Measurements from ENCODE around the gene RPSA.
A peak's percentile ranks its signal among the peaks of the same experiment; 100 is the strongest.

RPSA gene

GRCh38 chr3:39383881-39384664 is 22.4 kb upstream of the RPSA start:
- no peaks in the 10 kb centered on the region for H3K27me3 Mint-ChIP-seq
- H3K36me3 Mint-ChIP-seq (ENCODE audit: low read depth): peaks cover 40% of the 10 kb centered on the region
- peak; percentile 96 for DNase-seq
- peak overlapping the region; percentile 100 for H3K27ac Mint-ChIP-seq
- peak overlapping the region; percentile 99 for H3K4me3 Mint-ChIP-seq
- H3K9me3 Mint-ChIP-seq: no peaks in the 10 kb centered on the region
- H3K4me1 Mint-ChIP-seq (ENCODE audit: low read depth): peaks cover 51% of the 10 kb centered on the region

- peaks cover 45% of the 10 kb centered on the region for H3K36me3 Mint-ChIP-seq (ENCODE audit: low read depth)
- H3K9me3 Mint-ChIP-seq: no peaks in the 10 kb centered on the region
- peak overlapping the region; percentile 84 for H3K27ac Mint-ChIP-seq
- no peaks in the 10 kb centered on the region for H3K27me3 Mint-ChIP-seq
- peaks cover 57% of the 10 kb centered on the region for H3K4me1 Mint-ChIP-seq (ENCODE audit: low read depth)
- no peak for DNase-seq
- peak overlapping the region; percentile 99 for H3K4me3 Mint-ChIP-seq
These were observed 21.9 kb upstream of the RPSA start for GRCh38 chr3:39384665-39385000.

GRCh38 chr3:39385456-39386090 is 20.9 kb upstream of the RPSA start:
- Mint-ChIP-seq H3K9me3 (no peaks in the 10 kb centered on the region), H3K4me1 (ENCODE audit: low read depth) (peaks cover 62% of the 10 kb centered on the region), H3K27ac (peak overlapping the region; percentile 84), H3K4me3 (peak overlapping the region; percentile 99), H3K27me3 (no peaks in the 10 kb centered on the region), H3K36me3 (ENCODE audit: low read depth) (peaks cover 55% of the 10 kb centered on the region)
- no peak for DNase-seq

GRCh38 chr3:39386318-39386717 is 20.2 kb upstream of the RPSA start:
- no peaks in the 10 kb centered on the region for H3K9me3 Mint-ChIP-seq
- H3K4me3 Mint-ChIP-seq: no peak overlapping the region
- H3K4me1 Mint-ChIP-seq (ENCODE audit: low read depth): peaks cover 63% of the 10 kb centered on the region
- peak overlapping the region; percentile 42 for H3K27ac Mint-ChIP-seq
- H3K36me3 Mint-ChIP-seq (ENCODE audit: low read depth): peaks cover 62% of the 10 kb centered on the region
- H3K27me3 Mint-ChIP-seq: no peaks in the 10 kb centered on the region
- DNase-seq: no peak

- H3K27ac Mint-ChIP-seq: peak overlapping the region; percentile 78
- H3K9me3 Mint-ChIP-seq: no peaks in the 10 kb centered on the region
- H3K4me3 Mint-ChIP-seq: no peak overlapping the region
- no peaks in the 10 kb centered on the region for H3K27me3 Mint-ChIP-seq
- H3K36me3 Mint-ChIP-seq (ENCODE audit: low read depth): peaks cover 73% of the 10 kb centered on the region
- no peak for DNase-seq
- H3K4me1 Mint-ChIP-seq (ENCODE audit: low read depth): peaks cover 59% of the 10 kb centered on the region
These were observed 19.0 kb upstream of the RPSA start for GRCh38 chr3:39387411-39387975.

GRCh38 chr3:39388153-39388552 is 18.4 kb upstream of the RPSA start:
- DNase-seq: no peak
- H3K4me3 Mint-ChIP-seq: no peak overlapping the region
- peaks cover 80% of the 10 kb centered on the region for H3K36me3 Mint-ChIP-seq (ENCODE audit: low read depth)

GRCh38 chr3:39388741-39389248 is 17.7 kb upstream of the RPSA start:
- Mint-ChIP-seq H3K27ac (peak overlapping the region; percentile 77), H3K9me3 (no peaks in the 10 kb centered on the region), H3K4me3 (no peak overlapping the region), H3K27me3 (no peaks in the 10 kb centered on the region), H3K36me3 (ENCODE audit: low read depth) (peaks cover 80% of the 10 kb centered on the region), H3K4me1 (ENCODE audit: low read depth) (peaks cover 57% of the 10 kb centered on the region)
- DNase-seq: no peak

More at GRCh38 chr3:39388153-39388552, 18.4 kb upstream of the RPSA start:
- peaks cover 56% of the 10 kb centered on the region for H3K4me1 Mint-ChIP-seq (ENCODE audit: low read depth)
- peak overlapping the region; percentile 78 for H3K27ac Mint-ChIP-seq
- H3K27me3 Mint-ChIP-seq: no peaks in the 10 kb centered on the region
- H3K9me3 Mint-ChIP-seq: no peaks in the 10 kb centered on the region

GRCh38 chr3:39390181-39390580 is 16.3 kb upstream of the RPSA start:
- no peak for DNase-seq
- no peak overlapping the region for H3K4me3 Mint-ChIP-seq
- no peaks in the 10 kb centered on the region for H3K9me3 Mint-ChIP-seq
- H3K36me3 Mint-ChIP-seq (ENCODE audit: low read depth): peaks cover 87% of the 10 kb centered on the region
- H3K4me1 Mint-ChIP-seq (ENCODE audit: low read depth): peaks cover 50% of the 10 kb centered on the region
- peak overlapping the region; percentile 54 for H3K27ac Mint-ChIP-seq
- H3K27me3 Mint-ChIP-seq: no peaks in the 10 kb centered on the region

- Mint-ChIP-seq H3K4me1 (ENCODE audit: low read depth) (peaks cover 6% of the 10 kb centered on the region), H3K9me3 (no peaks in the 10 kb centered on the region), H3K27me3 (no peaks in the 10 kb centered on the region), H3K36me3 (ENCODE audit: low read depth) (peaks cover 98% of the 10 kb centered on the region), H3K4me3 (no peak overlapping the region), H3K27ac (peak overlapping the region; percentile 55)
- DNase-seq: no peak
These were observed 9.8 kb upstream of the RPSA start for GRCh38 chr3:39396690-39397089.

GRCh38 chr3:39398700-39399099 is 7.8 kb upstream of the RPSA start:
- Mint-ChIP-seq H3K27ac (no peak overlapping the region), H3K36me3 (ENCODE audit: low read depth) (peaks cover 88% of the 10 kb centered on the region), H3K4me1 (ENCODE audit: low read depth) (peaks cover 10% of the 10 kb centered on the region), H3K9me3 (no peaks in the 10 kb centered on the region), H3K4me3 (no peak overlapping the region), H3K27me3 (no peaks in the 10 kb centered on the region)
- no peak for DNase-seq

- H3K9me3 Mint-ChIP-seq: no peaks in the 10 kb centered on the region
These were observed 4.5 kb upstream of the RPSA start for GRCh38 chr3:39401983-39402382.

GRCh38 chr3:39404943-39405686 is 1.4 kb upstream of the RPSA start:
- Mint-ChIP-seq H3K4me3 (peak overlapping the region; percentile 87), H3K4me1 (ENCODE audit: low read depth) (peaks cover 37% of the 10 kb centered on the region), H3K27ac (peak overlapping the region; percentile 98), H3K27me3 (no peaks in the 10 kb centered on the region), H3K9me3 (no peaks in the 10 kb centered on the region), H3K36me3 (ENCODE audit: low read depth) (peaks cover 66% of the 10 kb centered on the region)
- DNase-seq: no peak

More at GRCh38 chr3:39401983-39402382, 4.5 kb upstream of the RPSA start:
- Mint-ChIP-seq H3K27ac (peak overlapping the region; percentile 73), H3K4me1 (ENCODE audit: low read depth) (peaks cover 18% of the 10 kb centered on the region), H3K4me3 (no peak overlapping the region), H3K36me3 (ENCODE audit: low read depth) (peaks cover 66% of the 10 kb centered on the region), H3K27me3 (no peaks in the 10 kb centered on the region)
- no peak for DNase-seq

- no peaks in the 10 kb centered on the region for H3K27me3 Mint-ChIP-seq
- no peaks in the 10 kb centered on the region for H3K9me3 Mint-ChIP-seq
- peak overlapping the region; percentile 87 for H3K4me3 Mint-ChIP-seq
- peaks cover 66% of the 10 kb centered on the region for H3K36me3 Mint-ChIP-seq (ENCODE audit: low read depth)
- DNase-seq: no peak
- peaks cover 43% of the 10 kb centered on the region for H3K4me1 Mint-ChIP-seq (ENCODE audit: low read depth)
- peak overlapping the region; percentile 98 for H3K27ac Mint-ChIP-seq
These were observed 693 bp upstream of the RPSA start for GRCh38 chr3:39405687-39406367.

- peaks cover 67% of the 10 kb centered on the region for H3K36me3 Mint-ChIP-seq (ENCODE audit: low read depth)
- H3K4me1 Mint-ChIP-seq (ENCODE audit: low read depth): peaks cover 46% of the 10 kb centered on the region
- H3K27me3 Mint-ChIP-seq: no peaks in the 10 kb centered on the region
- no peak for DNase-seq
- H3K27ac Mint-ChIP-seq: peak overlapping the region; percentile 98
- no peaks in the 10 kb centered on the region for H3K9me3 Mint-ChIP-seq
- H3K4me3 Mint-ChIP-seq: peak overlapping the region; percentile 87
These were observed 724 bp downstream of the RPSA start for GRCh38 chr3:39407259-39407629.
